HG02885 (cell line): ENCODE data around the gene GOLGA3.
"Not testable (repeated sequence)": the region's sequence is repeated elsewhere in the genome, so short reads cannot be mapped to it uniquely, and the experiment has no call there.

Source experiments
- ATAC-seq: cut with Tn5 transposase; IDR thresholded peaks from one replicate; pipeline ENCODE4 v1.9.1; 2021; ENCODE audit warnings: mild to moderate bottlenecking; ENCODE audit not compliant: unreplicated experiment, poor library complexity

GOLGA3 gene

DNA sequence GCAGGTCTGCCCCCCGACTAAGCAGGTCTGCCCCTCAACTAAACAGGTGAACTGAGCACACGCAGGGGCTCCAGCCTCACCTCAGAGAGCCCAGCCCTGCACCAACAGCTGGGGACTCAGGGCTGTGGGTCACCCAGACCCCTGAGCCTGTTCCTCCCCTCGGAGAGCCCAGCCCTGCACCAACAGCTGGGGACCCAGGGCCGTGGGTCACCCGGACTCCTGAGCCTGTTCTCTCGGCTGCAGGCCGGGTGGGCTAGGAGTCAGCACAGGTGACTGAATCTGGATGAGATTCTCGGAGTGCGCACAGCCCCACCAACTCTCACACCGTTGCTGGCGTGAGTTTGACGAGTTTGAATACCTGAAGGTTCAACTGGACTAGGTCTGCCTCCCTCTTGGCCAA is 46.7 kb downstream of the GOLGA3 start:
- no peak for ATAC-seq

- no peak for ATAC-seq
Measured at GRCh38 chr12:132779781-132780353, 48.8 kb downstream of the GOLGA3 start.

GRCh38 chr12:132777614-132778013 is 51.1 kb downstream of the GOLGA3 start:
- no peak for ATAC-seq

GRCh38 chr12:132776816-132777568 is 51.7 kb downstream of the GOLGA3 start:
- ATAC-seq, result no peak

GRCh38 chr12:132776230-132776625 is 52.4 kb downstream of the GOLGA3 start:
- ATAC-seq, result not testable (repeated sequence)

- no peak for ATAC-seq
Measured at GRCh38 chr12:132775502-132776229, 53.0 kb downstream of the GOLGA3 start.

- no peak for ATAC-seq
Measured at GRCh38 chr12:132774646-132775275, 53.9 kb downstream of the GOLGA3 start.

GRCh38 chr12:132774159-132774558 is 54.5 kb downstream of the GOLGA3 start:
- no peak for ATAC-seq

- ATAC-seq, result no peak
Measured at GRCh38 chr12:132773077-132773955, 55.4 kb downstream of the GOLGA3 start.

DNA sequence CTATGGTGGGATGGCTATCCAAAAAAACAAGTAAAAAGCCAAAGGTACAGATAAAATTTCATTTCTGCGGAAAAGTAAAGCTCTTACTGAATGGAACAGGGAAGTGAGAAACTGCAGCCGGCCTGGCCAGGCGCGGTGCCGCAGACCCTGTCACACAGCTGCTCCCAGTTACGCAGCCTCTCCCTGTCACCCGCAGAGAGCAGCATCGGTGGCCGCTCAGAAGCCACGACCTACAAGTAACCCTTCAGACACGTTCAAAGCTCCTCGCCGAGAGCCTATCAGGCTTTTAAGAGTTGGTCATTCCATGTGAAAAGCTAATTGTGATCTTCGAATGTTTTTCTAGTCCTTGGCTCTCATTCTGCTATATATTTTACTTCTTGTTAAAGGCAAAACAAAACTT is 56.1 kb downstream of the GOLGA3 start:
- ATAC-seq, result peak; percentile 53

DNA sequence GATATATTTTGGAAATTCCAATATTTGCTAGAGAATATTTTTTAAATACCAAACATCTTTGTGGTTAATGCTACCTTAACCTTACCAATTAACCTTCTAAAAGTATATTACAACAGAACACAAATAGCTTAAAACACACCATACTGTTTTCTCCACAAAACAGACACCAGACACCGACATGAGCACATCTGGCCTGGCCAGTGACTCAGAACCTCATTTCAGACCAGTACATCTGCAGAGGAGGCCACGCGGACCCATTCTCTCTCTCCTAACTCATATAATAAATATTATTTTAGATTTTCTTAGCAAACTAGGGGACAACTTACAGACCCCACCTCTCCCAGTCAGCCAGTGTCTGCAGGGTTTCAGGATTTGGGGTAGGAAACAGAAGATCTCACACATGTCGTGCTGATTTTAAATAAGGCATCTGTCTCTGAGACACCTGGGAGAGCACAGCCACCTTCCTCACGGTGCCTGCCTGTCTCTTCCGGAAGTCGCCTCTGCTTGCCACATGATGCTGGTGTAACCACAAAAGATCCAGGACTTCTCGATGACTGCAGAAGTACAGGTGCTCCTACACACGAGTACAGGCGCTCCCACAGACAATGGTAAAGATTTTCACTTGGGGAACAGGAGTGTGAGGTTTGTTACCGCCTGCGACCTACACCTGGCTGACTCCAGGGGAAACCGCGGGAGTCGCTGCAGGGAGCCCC is 57.4 kb downstream of the GOLGA3 start:
- ATAC-seq, result peak; percentile 61

GRCh38 chr12:132766380-132767085 is 62.1 kb downstream of the GOLGA3 start:
- ATAC-seq, result no peak

DNA sequence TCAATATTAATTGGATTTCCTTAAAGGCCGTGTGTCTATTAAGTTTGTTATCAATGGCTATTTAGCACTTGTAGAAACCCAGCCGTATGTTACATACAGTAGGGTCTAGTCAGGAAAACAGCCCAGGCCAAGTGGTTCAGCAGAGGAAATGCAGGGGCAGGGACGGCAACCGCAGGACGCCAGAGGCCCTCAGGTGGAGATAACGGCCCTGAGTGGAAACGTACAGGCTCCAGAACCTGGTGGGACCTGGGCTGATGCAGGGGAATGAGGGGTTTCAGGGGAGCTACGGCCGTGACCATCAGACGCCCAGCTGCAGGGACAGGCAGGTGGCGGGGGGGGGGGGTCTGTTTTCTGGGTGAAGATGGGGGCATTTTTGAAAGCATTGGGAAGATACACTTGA is 63.3 kb downstream of the GOLGA3 start:
- ATAC-seq, result no peak

DNA sequence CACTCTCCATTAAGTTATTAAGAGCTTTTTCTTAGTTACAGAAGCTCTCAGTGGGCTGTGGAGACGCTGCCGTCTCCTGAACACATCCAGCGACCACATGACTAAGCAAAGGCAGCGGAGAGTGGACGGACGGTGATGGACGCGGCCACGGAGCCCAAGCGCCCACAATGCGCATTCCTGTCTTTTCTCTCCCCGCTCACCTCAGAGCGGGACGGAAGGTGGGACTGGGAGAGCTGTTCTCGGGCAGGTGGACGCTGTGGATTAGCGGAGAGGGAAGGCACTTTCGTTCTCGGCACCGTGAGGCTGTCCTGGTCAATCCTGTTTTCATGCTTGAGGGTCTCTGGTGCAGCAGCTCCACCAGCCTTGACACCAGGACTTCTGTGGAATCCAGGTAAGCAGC is 64.4 kb downstream of the GOLGA3 start:
- ATAC-seq, result no peak

GRCh38 chr12:132761921-132762583 is 66.6 kb downstream of the GOLGA3 start:
- ATAC-seq, result peak; percentile 82

GRCh38 chr12:132761032-132761920 is 67.4 kb downstream of the GOLGA3 start, which contains the start of gene ANKLE2:
Gene ANKLE2, minus strand, starts transcription at chr12:132761832. Its CDS starts 34 bp downstream, at chr12:132761798.
- ATAC-seq, result peak; percentile 39

GRCh38 chr12:132759359-132759758 is 69.3 kb downstream of the GOLGA3 start:
- no peak for ATAC-seq
